ENCODE measurements around the gene BANK1.

Gene BANK1

DNA sequence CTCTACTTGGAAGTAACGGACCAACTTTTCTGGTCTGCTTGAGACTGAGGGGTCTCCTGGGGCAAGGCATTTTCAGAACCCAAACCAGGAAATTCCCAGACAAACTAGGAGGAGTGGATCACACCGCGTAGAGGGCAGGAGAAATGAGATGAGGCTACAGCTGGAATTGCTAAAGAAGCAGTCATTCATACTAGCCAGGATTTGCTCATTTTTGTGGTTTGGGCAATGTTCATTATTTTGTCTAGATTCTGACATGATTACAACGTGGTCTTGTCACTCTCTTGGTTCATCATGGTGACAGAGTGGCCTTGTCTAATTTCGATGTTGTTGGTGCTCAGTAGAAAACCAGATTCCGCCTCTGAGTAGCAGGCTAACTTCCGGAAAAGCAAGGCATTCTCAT is 63.2 kb downstream of the BANK1 start:
- Histone ChIP-seq H3K36me3 (ENCODE audit: insufficient read depth, low read length) (no peaks in the 10 kb centered on the region), H3K27me3 (ENCODE audit: insufficient read depth, low read length) (no peaks in the 10 kb centered on the region), H3K4me1 (ENCODE audit: insufficient read depth, low read length) (0 out of 2 replicates have a peak, but pooled peaks cover 5% of the 10 kb centered on the region), H3K9ac (ENCODE audit: low read depth, low read length) (no peak overlapping the region), H3K9me3 (ENCODE audit: insufficient read depth, low read depth, low read length) (no peaks in the 10 kb centered on the region), H3K4me3 (ENCODE audit: low read length) (no peak overlapping the region), H3K27ac (ENCODE audit: low read depth, low read length) (no peak overlapping the region)
- WGBS = 92% methylated on average over 7 of the region's 7 CpGs

DNA sequence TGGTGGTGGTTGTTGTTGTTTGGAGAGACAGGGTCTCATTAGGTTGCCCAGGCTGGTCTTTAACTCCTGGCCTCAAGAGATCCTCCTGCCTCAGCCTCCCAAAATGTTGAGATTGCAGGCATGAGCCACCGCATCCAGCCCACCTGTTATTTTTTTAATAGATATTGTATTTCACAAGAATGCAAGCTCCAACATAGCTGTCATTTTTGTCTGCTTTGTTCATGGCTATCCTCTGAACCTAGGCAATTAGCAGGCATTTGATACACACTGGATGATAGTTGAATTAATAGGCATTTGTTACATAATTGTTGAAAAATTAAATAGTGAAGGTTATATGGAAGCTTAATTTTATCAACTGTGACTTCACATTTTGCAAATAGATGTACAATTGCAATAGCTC is 64.7 kb downstream of the BANK1 start:
- H3K9ac ChIP-seq (ENCODE audit: low read depth, low read length) = no peak overlapping the region
- 100% methylated on average over 1 of the region's 1 CpG for WGBS
- no peaks in the 10 kb centered on the region for H3K9me3 ChIP-seq (ENCODE audit: insufficient read depth, low read depth, low read length)
- H3K27ac ChIP-seq (ENCODE audit: low read depth, low read length) = no peak overlapping the region
- 0 out of 2 replicates have a peak, but pooled peaks cover 5% of the 10 kb centered on the region for H3K4me1 ChIP-seq (ENCODE audit: insufficient read depth, low read length)
- no peak overlapping the region for H3K4me3 ChIP-seq (ENCODE audit: low read length)
- no peaks in the 10 kb centered on the region for H3K36me3 ChIP-seq (ENCODE audit: insufficient read depth, low read length)
- no peaks in the 10 kb centered on the region for H3K27me3 ChIP-seq (ENCODE audit: insufficient read depth, low read length)

DNA sequence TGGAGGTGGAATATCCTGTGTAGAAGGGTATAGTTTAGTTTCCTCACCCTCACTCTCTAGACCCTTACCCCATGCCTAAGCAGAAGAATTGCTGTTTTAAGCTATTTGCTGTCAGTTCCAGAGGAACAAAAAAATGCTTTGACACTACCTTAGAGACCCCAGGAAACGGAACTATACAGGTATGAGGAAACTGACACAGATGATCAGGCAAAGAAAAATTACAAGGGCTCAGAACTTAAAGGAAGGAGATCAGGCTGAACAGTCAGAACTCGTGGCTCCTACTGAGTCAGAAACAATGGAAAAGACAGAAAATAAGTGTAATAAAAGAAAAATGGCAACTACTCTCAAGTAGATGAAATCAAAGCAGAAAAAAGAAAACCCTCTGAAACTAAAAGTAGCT is 65.6 kb downstream of the BANK1 start:
- Histone ChIP-seq H3K9me3 (ENCODE audit: insufficient read depth, low read depth, low read length) (no peaks in the 10 kb centered on the region), H3K27ac (ENCODE audit: low read depth, low read length) (no peak overlapping the region), H3K36me3 (ENCODE audit: insufficient read depth, low read length) (no peaks in the 10 kb centered on the region), H3K4me1 (ENCODE audit: insufficient read depth, low read length) (0 out of 2 replicates have a peak, but pooled peaks cover 5% of the 10 kb centered on the region), H3K4me3 (ENCODE audit: low read length) (no peak overlapping the region), H3K9ac (ENCODE audit: low read depth, low read length) (no peak overlapping the region), H3K27me3 (ENCODE audit: insufficient read depth, low read length) (no peaks in the 10 kb centered on the region)
- WGBS = 92% methylated on average over 2 of the region's 2 CpGs

DNA sequence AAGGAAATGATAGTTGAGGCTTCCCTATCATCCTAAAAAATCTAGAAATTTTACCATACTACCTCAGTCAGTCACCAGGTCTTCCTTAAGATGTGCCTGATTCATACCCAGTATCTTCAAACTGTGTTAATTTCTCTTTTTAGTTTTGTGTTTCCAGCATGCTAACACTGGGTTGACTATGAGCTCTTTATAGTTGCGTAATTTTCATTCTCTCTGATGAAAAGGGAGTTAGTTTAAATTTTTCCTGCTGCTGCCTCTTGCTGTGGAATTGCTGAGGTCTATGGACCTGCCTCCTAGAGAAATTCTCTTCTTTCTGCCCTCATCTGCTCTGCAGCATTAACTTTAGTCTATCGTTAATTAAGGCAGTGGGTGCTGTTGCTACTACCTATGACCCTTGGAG is 66.6 kb downstream of the BANK1 start:
- no peak overlapping the region for H3K9ac ChIP-seq (ENCODE audit: low read depth, low read length)
- no peaks in the 10 kb centered on the region for H3K9me3 ChIP-seq (ENCODE audit: insufficient read depth, low read depth, low read length)
- WGBS = 92% methylated on average over 2 of the region's 2 CpGs
- 0 out of 2 replicates have a peak, but pooled peaks cover 5% of the 10 kb centered on the region for H3K4me1 ChIP-seq (ENCODE audit: insufficient read depth, low read length)
- H3K4me3 ChIP-seq (ENCODE audit: low read length) = no peak overlapping the region
- H3K27ac ChIP-seq (ENCODE audit: low read depth, low read length) = no peak overlapping the region
- H3K27me3 ChIP-seq (ENCODE audit: insufficient read depth, low read length) = no peaks in the 10 kb centered on the region
- H3K36me3 ChIP-seq (ENCODE audit: insufficient read depth, low read length) = no peaks in the 10 kb centered on the region

DNA sequence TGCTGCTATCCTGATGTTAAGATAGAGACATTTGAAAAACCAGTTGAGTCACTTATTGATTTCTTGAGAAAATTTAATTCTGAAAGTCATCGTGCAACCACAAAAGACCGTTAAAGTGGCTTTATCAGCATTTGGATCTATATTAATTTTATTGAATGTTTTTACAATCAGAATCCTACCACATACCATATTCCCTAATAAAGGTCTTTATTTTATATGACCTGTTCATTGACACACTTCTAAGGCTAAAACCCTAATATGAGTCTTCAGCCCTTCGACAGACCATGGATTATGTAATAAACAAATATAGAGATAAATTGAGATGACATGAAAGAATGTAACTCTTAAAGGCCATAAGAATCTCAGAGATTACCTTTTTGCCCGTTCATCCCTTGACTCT is 68.1 kb downstream of the BANK1 start:
- Histone ChIP-seq H3K9me3 (ENCODE audit: insufficient read depth, low read depth, low read length) (no peaks in the 10 kb centered on the region), H3K9ac (ENCODE audit: low read depth, low read length) (no peak overlapping the region), H3K4me3 (ENCODE audit: low read length) (no peak overlapping the region), H3K4me1 (ENCODE audit: insufficient read depth, low read length) (no peaks in the 10 kb centered on the region), H3K27ac (ENCODE audit: low read depth, low read length) (no peak overlapping the region), H3K36me3 (ENCODE audit: insufficient read depth, low read length) (no peaks in the 10 kb centered on the region), H3K27me3 (ENCODE audit: insufficient read depth, low read length) (no peaks in the 10 kb centered on the region)
- whole genome bisulfite sequencing = 99% methylated on average over 3 of the region's 4 CpGs

DNA sequence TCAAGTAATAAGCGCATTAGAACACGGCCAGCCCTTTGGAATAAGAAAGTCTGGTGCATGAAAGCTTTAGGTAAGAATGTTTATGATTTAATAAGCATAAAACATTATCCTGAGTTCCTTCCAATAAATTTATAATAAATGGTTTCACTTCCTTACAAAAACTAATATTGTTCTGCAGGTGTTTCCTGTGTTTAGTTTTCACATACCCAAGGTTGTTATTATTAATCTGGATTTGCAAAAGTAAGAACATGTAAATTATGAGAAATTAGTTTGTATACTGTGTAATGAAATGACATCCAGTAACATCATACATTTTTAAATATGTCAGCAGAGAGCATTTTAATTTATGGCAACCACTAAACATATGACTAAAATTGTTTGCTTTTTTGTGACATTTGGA is 72.1 kb downstream of the BANK1 start:
- Histone ChIP-seq H3K36me3 (ENCODE audit: insufficient read depth, low read length) (no peaks in the 10 kb centered on the region), H3K27ac (ENCODE audit: low read depth, low read length) (no peak overlapping the region), H3K4me3 (ENCODE audit: low read length) (no peak overlapping the region), H3K27me3 (ENCODE audit: insufficient read depth, low read length) (no peaks in the 10 kb centered on the region), H3K9me3 (ENCODE audit: insufficient read depth, low read depth, low read length) (0 out of 2 replicates have a peak, but pooled peaks cover 3% of the 10 kb centered on the region), H3K9ac (ENCODE audit: low read depth, low read length) (no peak overlapping the region), H3K4me1 (ENCODE audit: insufficient read depth, low read length) (no peaks in the 10 kb centered on the region)
- 92% methylated on average over 2 of the region's 2 CpGs for WGBS

DNA sequence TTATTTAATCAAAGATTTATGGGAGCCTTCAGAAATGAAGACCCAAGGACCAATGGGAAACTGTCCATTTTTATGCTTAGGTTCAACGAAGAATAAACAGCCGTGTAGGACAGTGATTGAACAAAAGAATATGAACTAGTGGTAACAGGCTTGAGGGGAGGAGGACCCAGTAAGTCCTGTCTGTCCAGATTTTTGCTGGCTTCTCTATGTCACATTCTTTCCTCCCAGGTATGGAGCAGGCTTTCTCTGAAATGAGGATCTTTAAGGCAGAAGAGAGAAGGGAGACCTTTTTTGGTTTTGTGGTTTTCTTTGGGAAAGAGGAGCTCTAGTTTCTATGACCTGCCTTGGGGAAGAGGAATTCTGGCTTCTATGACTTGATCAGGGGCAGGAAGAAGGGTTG is 74.1 kb downstream of the BANK1 start:
- Histone ChIP-seq H3K9ac (ENCODE audit: low read depth, low read length) (no peak overlapping the region), H3K27me3 (ENCODE audit: insufficient read depth, low read length) (no peaks in the 10 kb centered on the region), H3K27ac (ENCODE audit: low read depth, low read length) (no peak overlapping the region), H3K4me1 (ENCODE audit: insufficient read depth, low read length) (no peaks in the 10 kb centered on the region), H3K4me3 (ENCODE audit: low read length) (no peak overlapping the region), H3K36me3 (ENCODE audit: insufficient read depth, low read length) (no peaks in the 10 kb centered on the region), H3K9me3 (ENCODE audit: insufficient read depth, low read depth, low read length) (0 out of 2 replicates have a peak, but pooled peaks cover 3% of the 10 kb centered on the region)
- 92% methylated on average over 2 of the region's 2 CpGs for WGBS

DNA sequence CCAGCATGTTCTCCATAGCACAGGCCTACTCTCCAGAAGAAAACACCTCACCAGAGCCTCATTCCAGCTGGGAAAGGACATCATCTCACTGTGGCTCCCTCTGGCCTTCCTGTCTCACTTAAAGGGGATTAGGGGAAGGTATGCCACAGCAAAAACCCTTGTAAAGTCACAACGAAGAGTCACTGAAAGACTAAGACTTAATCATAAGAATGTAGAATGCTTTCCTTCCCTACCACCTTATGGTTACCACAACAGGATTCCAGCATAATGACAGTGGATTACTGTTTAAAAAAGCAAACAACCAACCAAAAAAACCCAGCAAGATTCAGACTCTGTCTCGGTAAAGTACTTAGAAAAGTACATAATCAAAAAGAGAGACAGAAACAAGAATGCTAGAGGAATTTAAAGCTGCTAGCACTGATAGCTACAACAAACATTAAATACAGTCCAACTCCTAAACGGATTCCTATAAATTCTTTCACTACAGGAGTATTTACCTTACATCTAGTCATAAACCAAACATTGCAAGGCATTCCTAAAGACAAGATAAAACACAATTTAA is 75.1 kb downstream of the BANK1 start:
- H3K4me3 ChIP-seq (ENCODE audit: low read length) = no peak overlapping the region
- H3K9ac ChIP-seq (ENCODE audit: low read depth, low read length) = no peak overlapping the region
- 66% methylated on average over 3 of the region's 3 CpGs for WGBS
- 0 out of 2 replicates have a peak, but pooled peaks cover 3% of the 10 kb centered on the region for H3K9me3 ChIP-seq (ENCODE audit: insufficient read depth, low read depth, low read length)
- peaks cover 8% of the 10 kb centered on the region for H3K4me1 ChIP-seq (ENCODE audit: insufficient read depth, low read length)
- no peaks in the 10 kb centered on the region for H3K27me3 ChIP-seq (ENCODE audit: insufficient read depth, low read length)
- H3K36me3 ChIP-seq (ENCODE audit: insufficient read depth, low read length) = no peaks in the 10 kb centered on the region
- no peak overlapping the region for H3K27ac ChIP-seq (ENCODE audit: low read depth, low read length)

DNA sequence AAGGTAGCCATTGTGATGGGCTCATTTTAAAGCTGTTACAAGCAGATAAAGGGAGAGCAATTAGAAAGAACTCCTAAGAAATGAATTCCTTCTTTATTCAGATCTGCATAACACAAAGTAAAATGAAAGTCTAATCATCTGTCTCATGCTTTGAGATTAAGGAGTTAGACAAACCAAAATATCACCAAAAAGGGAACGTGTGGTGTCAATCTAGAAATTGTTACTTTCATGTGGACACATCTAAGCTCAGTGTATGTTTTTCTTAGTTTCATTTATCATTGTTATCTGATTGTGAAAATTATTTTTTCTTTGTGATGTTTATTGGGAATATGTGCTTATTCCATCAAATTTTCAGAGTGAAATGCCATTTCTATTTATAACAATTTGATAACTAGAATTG is 80.3 kb downstream of the BANK1 start:
- H3K27me3 ChIP-seq (ENCODE audit: insufficient read depth, low read length) = no peaks in the 10 kb centered on the region
- WGBS = 83% methylated on average over 1 of the region's 1 CpG
- no peak overlapping the region for H3K9ac ChIP-seq (ENCODE audit: low read depth, low read length)
- no peak overlapping the region for H3K27ac ChIP-seq (ENCODE audit: low read depth, low read length)
- H3K36me3 ChIP-seq (ENCODE audit: insufficient read depth, low read length) = no peaks in the 10 kb centered on the region
- 0 out of 2 replicates have a peak, but pooled peaks cover 3% of the 10 kb centered on the region for H3K9me3 ChIP-seq (ENCODE audit: insufficient read depth, low read depth, low read length)
- no peak overlapping the region for H3K4me3 ChIP-seq (ENCODE audit: low read length)
- peaks cover 11% of the 10 kb centered on the region for H3K4me1 ChIP-seq (ENCODE audit: insufficient read depth, low read length)

DNA sequence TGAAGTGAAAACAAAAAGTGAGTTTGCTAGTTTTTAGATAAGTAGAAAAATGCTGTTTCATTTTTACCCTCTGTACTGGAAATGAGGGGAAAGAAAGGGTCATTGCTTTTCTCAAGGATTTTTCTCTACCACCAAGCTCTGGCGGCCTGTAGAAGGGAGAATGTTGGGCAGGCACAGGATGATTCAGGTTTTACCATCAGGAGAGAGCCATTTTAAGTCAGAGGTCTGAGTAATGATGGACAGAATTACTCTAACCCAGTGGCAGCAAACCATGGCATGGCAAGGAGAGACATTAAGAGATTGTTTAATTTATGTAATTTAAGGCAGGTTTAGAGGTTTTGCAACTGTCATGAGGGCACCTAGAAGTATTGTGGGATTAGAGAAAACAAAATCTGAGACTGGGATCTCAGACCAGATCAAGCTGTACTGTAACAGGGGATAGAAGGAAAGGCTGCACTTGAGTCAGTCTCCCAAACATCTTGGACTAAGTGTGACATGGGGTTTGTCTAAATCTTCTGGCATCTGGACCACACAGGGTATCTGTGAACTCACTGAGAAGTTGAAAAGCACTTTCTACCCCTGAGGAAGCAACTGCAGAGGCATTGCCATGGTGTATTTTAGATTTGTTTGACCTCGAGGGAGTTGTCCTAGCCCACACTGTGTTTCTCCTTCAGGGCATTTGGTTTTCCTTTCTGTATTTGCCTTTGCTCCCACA is 81.6 kb downstream of the BANK1 start:
- H3K36me3 ChIP-seq (ENCODE audit: insufficient read depth, low read length) = no peaks in the 10 kb centered on the region
- H3K27ac ChIP-seq (ENCODE audit: low read depth, low read length) = no peak overlapping the region
- H3K4me3 ChIP-seq (ENCODE audit: low read length) = no peak overlapping the region
- H3K9ac ChIP-seq (ENCODE audit: low read depth, low read length) = no peak overlapping the region
- no peaks in the 10 kb centered on the region for H3K9me3 ChIP-seq (ENCODE audit: insufficient read depth, low read depth, low read length)
- H3K4me1 ChIP-seq (ENCODE audit: insufficient read depth, low read length) = peaks cover 11% of the 10 kb centered on the region
- WGBS = 90% methylated on average over 2 of the region's 2 CpGs
- no peaks in the 10 kb centered on the region for H3K27me3 ChIP-seq (ENCODE audit: insufficient read depth, low read length)

DNA sequence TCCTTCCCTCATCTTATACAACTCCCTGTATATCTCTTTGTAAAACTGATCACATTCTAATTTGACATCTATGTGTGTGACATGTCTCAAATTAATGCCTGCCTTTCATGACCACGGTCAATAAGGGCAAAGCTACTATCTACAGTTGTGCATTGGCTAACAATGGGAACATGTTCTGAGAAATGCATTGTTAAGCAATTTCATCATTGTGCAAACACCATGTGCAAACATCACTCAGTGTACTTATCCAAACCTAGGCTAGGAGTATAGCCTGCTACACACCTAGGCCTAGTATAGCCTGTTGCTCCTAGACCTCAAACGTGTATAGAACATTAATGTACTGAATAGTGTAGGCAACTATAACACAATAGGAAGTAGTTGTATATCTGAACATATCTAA is 95.0 kb downstream of the BANK1 start:
- no peaks in the 10 kb centered on the region for H3K27me3 ChIP-seq (ENCODE audit: insufficient read depth, low read length)
- no peak overlapping the region for H3K4me3 ChIP-seq (ENCODE audit: low read length)
- WGBS = 95% methylated on average over 1 of the region's 2 CpGs
- no peak overlapping the region for H3K27ac ChIP-seq (ENCODE audit: low read depth, low read length)
- H3K4me1 ChIP-seq (ENCODE audit: insufficient read depth, low read length) = no peaks in the 10 kb centered on the region
- no peak overlapping the region for H3K9ac ChIP-seq (ENCODE audit: low read depth, low read length)
- H3K36me3 ChIP-seq (ENCODE audit: insufficient read depth, low read length) = no peaks in the 10 kb centered on the region
- H3K9me3 ChIP-seq (ENCODE audit: insufficient read depth, low read depth, low read length) = no peaks in the 10 kb centered on the region
